ENCODE data around the gene NUDT13.

NUDT13 gene

GRCh38 chr10:73110345-73110849 lies at the start of gene NUDT13:
NUDT13 (plus strand) TSS chr10:73110455; CDS start chr10:73114366, 3,911 bp downstream.
- Mint-ChIP-seq H3K9me3 (peaks cover 7% of the 10 kb centered on the region), H3K4me3 (peak within 1 kb of the TSS; percentile 74), H3K27ac (peak within 1 kb of the TSS; percentile 88), H3K36me3 (ENCODE audit: low read depth) (peaks cover 29% of the 10 kb centered on the region), H3K4me1 (ENCODE audit: low read depth) (peaks cover 14% of the 10 kb centered on the region), H3K27me3 (ENCODE audit: low read depth) (no peaks in the 10 kb centered on the region)

- H3K27ac Mint-ChIP-seq = peak overlapping the region; percentile 74
- H3K4me3 Mint-ChIP-seq = no peak overlapping the region
- peaks cover 34% of the 10 kb centered on the region for H3K36me3 Mint-ChIP-seq (ENCODE audit: low read depth)
- no peaks in the 10 kb centered on the region for H3K9me3 Mint-ChIP-seq
- no peaks in the 10 kb centered on the region for H3K27me3 Mint-ChIP-seq (ENCODE audit: low read depth)
- peaks cover 8% of the 10 kb centered on the region for H3K4me1 Mint-ChIP-seq (ENCODE audit: low read depth)
These were observed 49.3 kb upstream of the NUDT13 start for GRCh38 chr10:73060738-73061635.

- Mint-ChIP-seq H3K4me1 (ENCODE audit: low read depth) (peaks cover 8% of the 10 kb centered on the region), H3K27me3 (ENCODE audit: low read depth) (no peaks in the 10 kb centered on the region), H3K9me3 (no peaks in the 10 kb centered on the region), H3K27ac (no peak overlapping the region), H3K36me3 (ENCODE audit: low read depth) (peaks cover 36% of the 10 kb centered on the region), H3K4me3 (no peak overlapping the region)
These were observed 48.5 kb upstream of the NUDT13 start for GRCh38 chr10:73061743-73062142.

- no peak overlapping the region for H3K27ac Mint-ChIP-seq
- peaks cover 5% of the 10 kb centered on the region for H3K4me1 Mint-ChIP-seq (ENCODE audit: low read depth)
- H3K9me3 Mint-ChIP-seq = no peaks in the 10 kb centered on the region
- H3K4me3 Mint-ChIP-seq = no peak overlapping the region
- H3K36me3 Mint-ChIP-seq (ENCODE audit: low read depth) = peaks cover 36% of the 10 kb centered on the region
- no peaks in the 10 kb centered on the region for H3K27me3 Mint-ChIP-seq (ENCODE audit: low read depth)
These were observed 44.8 kb upstream of the NUDT13 start for GRCh38 chr10:73065441-73065840.

- H3K36me3 Mint-ChIP-seq (ENCODE audit: low read depth) = peaks cover 34% of the 10 kb centered on the region
These were observed 36.6 kb upstream of the NUDT13 start for GRCh38 chr10:73073627-73074026.

GRCh38 chr10:73075829-73076228 lies 34.4 kb upstream of the NUDT13 start:
- Mint-ChIP-seq H3K36me3 (ENCODE audit: low read depth) (peaks cover 25% of the 10 kb centered on the region), H3K27me3 (ENCODE audit: low read depth) (no peaks in the 10 kb centered on the region), H3K4me3 (no peak overlapping the region), H3K9me3 (no peaks in the 10 kb centered on the region), H3K27ac (no peak overlapping the region), H3K4me1 (ENCODE audit: low read depth) (peaks cover 22% of the 10 kb centered on the region)

More at GRCh38 chr10:73073627-73074026, 36.6 kb upstream of the NUDT13 start:
- H3K27me3 Mint-ChIP-seq (ENCODE audit: low read depth) = no peaks in the 10 kb centered on the region
- H3K4me1 Mint-ChIP-seq (ENCODE audit: low read depth) = peaks cover 13% of the 10 kb centered on the region
- H3K27ac Mint-ChIP-seq = peak overlapping the region; percentile 15
- no peak overlapping the region for H3K4me3 Mint-ChIP-seq
- H3K9me3 Mint-ChIP-seq = no peaks in the 10 kb centered on the region

- Mint-ChIP-seq H3K9me3 (no peaks in the 10 kb centered on the region), H3K36me3 (ENCODE audit: low read depth) (peaks cover 21% of the 10 kb centered on the region), H3K27ac (peak overlapping the region; percentile 96), H3K27me3 (ENCODE audit: low read depth) (no peaks in the 10 kb centered on the region), H3K4me1 (ENCODE audit: low read depth) (peaks cover 20% of the 10 kb centered on the region), H3K4me3 (peak overlapping the region; percentile 62)
These were observed 33.7 kb upstream of the NUDT13 start for GRCh38 chr10:73076360-73077183.

GRCh38 chr10:73079779-73080541 lies 30.3 kb upstream of the NUDT13 start:
- peak overlapping the region; percentile 19 for H3K27ac Mint-ChIP-seq
- H3K4me1 Mint-ChIP-seq (ENCODE audit: low read depth) = peaks cover 31% of the 10 kb centered on the region
- H3K36me3 Mint-ChIP-seq (ENCODE audit: low read depth) = peaks cover 14% of the 10 kb centered on the region
- no peaks in the 10 kb centered on the region for H3K27me3 Mint-ChIP-seq (ENCODE audit: low read depth)
- H3K9me3 Mint-ChIP-seq = no peaks in the 10 kb centered on the region
- H3K4me3 Mint-ChIP-seq = no peak overlapping the region

- H3K4me3 Mint-ChIP-seq = no peak overlapping the region
- H3K27ac Mint-ChIP-seq = no peak overlapping the region
- no peaks in the 10 kb centered on the region for H3K9me3 Mint-ChIP-seq
- H3K27me3 Mint-ChIP-seq (ENCODE audit: low read depth) = no peaks in the 10 kb centered on the region
- peaks cover 25% of the 10 kb centered on the region for H3K4me1 Mint-ChIP-seq (ENCODE audit: low read depth)
- H3K36me3 Mint-ChIP-seq (ENCODE audit: low read depth) = peaks cover 12% of the 10 kb centered on the region
These were observed 27.0 kb upstream of the NUDT13 start for GRCh38 chr10:73083221-73083620.

GRCh38 chr10:73084209-73084608 lies 26.0 kb upstream of the NUDT13 start:
- H3K4me3 Mint-ChIP-seq = no peak overlapping the region
- peaks cover 27% of the 10 kb centered on the region for H3K4me1 Mint-ChIP-seq (ENCODE audit: low read depth)
- peaks cover 12% of the 10 kb centered on the region for H3K36me3 Mint-ChIP-seq (ENCODE audit: low read depth)
- H3K9me3 Mint-ChIP-seq = no peaks in the 10 kb centered on the region
- H3K27me3 Mint-ChIP-seq (ENCODE audit: low read depth) = no peaks in the 10 kb centered on the region
- no peak overlapping the region for H3K27ac Mint-ChIP-seq

GRCh38 chr10:73086816-73087215 lies 23.4 kb upstream of the NUDT13 start:
- no peak overlapping the region for H3K27ac Mint-ChIP-seq
- peaks cover 25% of the 10 kb centered on the region for H3K4me1 Mint-ChIP-seq (ENCODE audit: low read depth)
- H3K36me3 Mint-ChIP-seq (ENCODE audit: low read depth) = peaks cover 14% of the 10 kb centered on the region

GRCh38 chr10:73088304-73088703 lies 22.0 kb upstream of the NUDT13 start:
- Mint-ChIP-seq H3K4me1 (ENCODE audit: low read depth) (peaks cover 27% of the 10 kb centered on the region), H3K9me3 (no peaks in the 10 kb centered on the region), H3K27ac (no peak overlapping the region), H3K36me3 (ENCODE audit: low read depth) (peaks cover 10% of the 10 kb centered on the region), H3K4me3 (no peak overlapping the region), H3K27me3 (ENCODE audit: low read depth) (no peaks in the 10 kb centered on the region)

More at GRCh38 chr10:73086816-73087215, 23.4 kb upstream of the NUDT13 start:
- H3K9me3 Mint-ChIP-seq = no peaks in the 10 kb centered on the region
- no peak overlapping the region for H3K4me3 Mint-ChIP-seq
- H3K27me3 Mint-ChIP-seq (ENCODE audit: low read depth) = no peaks in the 10 kb centered on the region

GRCh38 chr10:73092830-73093229 lies 17.4 kb upstream of the NUDT13 start:
- H3K27me3 Mint-ChIP-seq (ENCODE audit: low read depth) = no peaks in the 10 kb centered on the region
- H3K27ac Mint-ChIP-seq = no peak overlapping the region
- H3K9me3 Mint-ChIP-seq = no peaks in the 10 kb centered on the region
- H3K4me3 Mint-ChIP-seq = no peak overlapping the region
- peaks cover 41% of the 10 kb centered on the region for H3K4me1 Mint-ChIP-seq (ENCODE audit: low read depth)
- H3K36me3 Mint-ChIP-seq (ENCODE audit: low read depth) = peaks cover 11% of the 10 kb centered on the region

All from T-helper 1 cell treated with Interleukin-12 subunit alpha and Interleukin-12 subunit beta and Interleukin-4 antibody, amounts not matched to agents 30 μg/mL and 1 μg/mL, for 36 hours (primary cell).